HuH-7 (cell line): ENCODE measurements around the gene KRT1.

Experiments used
- DNase-seq: peaks from one replicate; pipeline ENCODE4 v3.0.0; 2011; ENCODE audit warnings: low spot score

KRT1 gene

DNA sequence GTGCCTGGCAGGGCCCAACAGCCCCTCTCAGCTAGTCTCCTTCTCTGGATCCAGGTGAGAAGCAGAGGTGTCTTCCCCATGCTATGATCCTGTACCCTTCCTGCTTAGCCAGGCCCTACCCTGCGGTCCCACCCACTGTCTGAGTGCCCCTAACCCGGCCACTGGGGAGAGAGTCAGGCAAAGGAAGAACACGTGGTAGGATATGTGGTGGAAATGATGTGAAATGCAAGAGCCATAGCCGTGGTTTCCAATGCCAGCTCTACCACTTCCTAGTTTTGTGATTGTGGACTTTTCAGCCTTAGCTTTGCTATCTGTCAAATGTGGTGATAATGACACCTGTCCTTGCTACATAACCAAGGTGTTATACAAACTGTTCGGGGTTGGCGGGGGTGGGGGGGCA is 44.0 kb downstream of the KRT1 start:
- no peak for DNase-seq

DNA sequence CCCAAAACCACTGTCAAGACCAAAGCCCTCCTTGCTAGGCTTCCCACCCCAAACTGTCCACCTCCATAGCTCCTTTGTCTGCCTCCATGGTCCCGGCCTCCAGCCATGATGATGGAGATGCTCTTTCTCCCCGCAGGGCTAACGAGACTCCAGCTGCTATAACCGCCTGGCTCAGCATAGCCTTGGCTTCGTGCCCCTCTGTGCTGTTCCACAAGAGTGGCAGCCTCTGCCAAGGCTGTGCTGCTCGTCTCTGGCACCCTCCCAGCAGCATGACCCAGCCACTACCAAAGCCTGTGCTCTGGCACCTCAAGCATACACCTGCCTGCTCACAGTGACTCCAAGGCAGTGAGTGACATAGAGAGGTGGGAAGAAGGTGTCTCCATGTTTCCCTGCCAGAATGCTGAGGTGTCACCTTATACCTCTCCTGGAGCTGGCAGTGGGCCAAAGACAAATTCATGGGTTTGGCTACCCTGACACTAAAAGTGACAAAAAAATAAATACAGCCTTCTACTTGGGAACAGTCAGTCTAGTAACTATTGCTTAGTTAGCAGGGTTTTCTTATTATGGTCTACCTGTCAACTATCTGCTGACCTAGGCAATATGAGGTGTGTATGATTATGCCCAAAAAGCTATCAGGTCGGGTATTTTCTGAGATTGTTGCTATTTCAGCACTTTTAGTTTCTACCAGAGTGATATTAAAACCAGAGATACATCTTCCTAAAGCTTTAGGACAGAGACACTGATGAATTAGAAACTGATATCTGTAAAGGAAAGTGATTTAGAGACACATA is 45.7 kb downstream of the KRT1 start:
- DNase-seq: no peak

DNA sequence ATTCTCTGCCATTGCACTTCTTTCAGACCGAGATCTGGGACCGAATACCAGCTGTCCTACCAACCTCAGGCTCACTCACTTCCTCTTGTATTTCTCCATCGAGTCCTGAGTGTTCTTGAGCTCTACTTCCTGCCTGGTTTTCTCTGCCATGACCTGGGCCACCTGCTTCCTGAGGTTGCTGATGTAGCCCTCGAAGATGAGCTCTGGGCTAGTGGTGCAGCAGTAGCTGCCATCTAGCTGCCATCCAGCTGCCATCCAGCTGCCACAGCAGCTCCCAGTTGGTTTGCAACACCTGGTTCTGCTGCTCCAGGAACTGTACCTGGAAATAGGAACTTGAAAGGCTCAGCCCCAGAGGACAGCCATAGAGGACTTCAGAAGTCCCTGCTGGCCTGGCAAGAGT is 46.8 kb downstream of the KRT1 start:
- DNase-seq: no peak

DNA sequence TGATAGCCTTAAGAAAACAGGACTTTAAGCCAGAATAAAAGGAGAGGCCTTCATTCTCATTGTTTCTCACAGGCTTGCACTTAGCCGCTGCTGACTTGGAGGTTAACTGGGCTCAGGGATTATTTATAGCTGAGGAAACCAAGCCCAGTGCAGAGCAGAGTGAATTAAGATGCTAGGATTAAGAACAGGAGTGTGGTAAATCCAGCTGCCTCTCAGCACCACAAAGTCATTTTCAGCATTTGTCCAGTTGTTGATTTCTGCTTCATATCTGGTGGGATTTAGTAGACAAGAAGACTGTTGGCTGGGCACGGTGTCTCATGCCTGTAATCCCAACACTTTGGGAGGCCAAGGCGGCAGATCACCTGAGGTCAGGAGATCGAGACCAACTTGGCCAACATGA is 47.6 kb downstream of the KRT1 start:
- no peak for DNase-seq

DNA sequence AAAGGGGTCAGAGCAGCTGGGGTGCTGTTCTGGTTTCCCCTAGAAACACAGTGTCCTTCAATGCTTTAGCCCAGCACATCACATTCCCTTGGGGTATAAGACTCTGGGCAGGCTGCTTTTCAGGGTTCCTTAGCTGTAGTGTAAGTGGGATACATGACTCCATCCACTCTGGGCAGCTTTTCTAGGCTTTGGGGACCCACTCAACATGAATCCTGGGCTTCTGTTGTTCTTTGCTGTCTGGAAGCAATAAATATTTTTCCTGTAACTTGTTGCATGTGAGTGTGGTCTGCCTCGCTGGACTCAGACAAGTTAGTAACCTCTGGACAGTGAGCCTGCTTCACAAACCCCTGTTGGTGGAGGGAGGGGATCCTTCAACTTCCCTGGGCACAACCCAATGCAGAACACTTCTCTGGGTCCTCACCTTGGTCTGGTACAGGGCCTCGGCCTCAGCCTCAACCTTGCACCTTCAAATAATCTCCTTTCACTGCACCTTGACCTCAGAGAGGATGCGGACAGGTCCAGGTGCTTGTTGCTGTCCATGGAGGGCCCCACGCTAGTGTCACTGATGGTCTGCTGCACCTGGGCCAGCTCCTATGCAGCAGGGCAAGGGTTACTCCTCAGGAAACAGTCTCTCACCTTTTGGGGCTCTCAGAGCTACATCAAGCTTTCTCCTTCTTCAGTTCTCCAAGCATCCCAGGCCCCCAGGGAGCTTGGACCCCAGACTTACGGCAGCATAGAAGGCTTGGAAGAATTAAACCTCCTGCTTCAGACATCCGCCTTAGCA is 48.3 kb downstream of the KRT1 start:
- no peak for DNase-seq

DNA sequence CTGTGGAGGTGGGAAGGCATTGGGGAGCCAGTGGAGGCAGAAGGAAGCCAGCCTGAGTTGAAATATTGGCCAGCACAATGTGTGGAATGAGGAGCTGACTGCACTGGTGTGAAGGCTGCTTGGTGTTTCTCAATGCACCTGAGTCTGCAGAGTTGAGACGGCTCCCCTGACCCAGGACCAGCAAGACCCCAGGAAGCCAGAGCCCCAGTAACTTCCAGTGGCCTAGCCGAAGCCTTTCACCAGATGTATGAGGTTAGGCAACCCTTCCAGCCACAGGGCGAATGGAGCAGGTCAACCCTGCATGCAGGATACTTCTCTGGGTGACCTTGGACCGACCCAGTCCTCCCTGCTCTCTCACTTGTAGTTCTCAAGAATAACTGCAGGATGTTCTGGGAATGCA is 48.9 kb downstream of the KRT1 start:
- no peak for DNase-seq

DNA sequence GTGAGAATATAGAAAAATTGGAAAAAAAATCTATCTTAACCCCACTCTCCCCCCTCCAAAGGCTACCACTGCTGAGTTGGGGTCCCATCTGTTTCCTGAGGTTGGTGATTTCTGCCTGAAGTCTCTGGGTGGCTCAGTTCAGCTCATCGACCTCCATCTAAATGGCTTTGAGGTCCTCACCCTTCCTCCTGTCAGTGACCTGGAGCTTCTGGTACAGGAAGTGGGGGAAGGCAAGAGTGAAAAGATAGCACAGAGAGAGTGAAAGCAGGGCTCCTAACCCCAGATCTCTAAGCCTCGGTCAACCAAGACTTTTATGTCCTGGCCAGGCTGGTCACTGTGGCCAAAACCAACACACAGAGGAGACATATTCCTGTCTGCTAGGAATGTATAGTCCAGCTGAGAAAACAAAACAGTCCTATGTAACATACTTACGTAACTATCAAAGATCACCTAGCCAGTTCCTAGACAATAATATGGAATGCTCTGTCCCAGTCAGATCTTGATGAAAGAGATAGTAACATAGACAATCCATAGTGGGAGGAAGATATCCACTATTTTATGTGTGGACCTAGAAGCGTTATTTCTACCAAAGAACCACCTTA is 49.5 kb downstream of the KRT1 start:
- no peak for DNase-seq

DNA sequence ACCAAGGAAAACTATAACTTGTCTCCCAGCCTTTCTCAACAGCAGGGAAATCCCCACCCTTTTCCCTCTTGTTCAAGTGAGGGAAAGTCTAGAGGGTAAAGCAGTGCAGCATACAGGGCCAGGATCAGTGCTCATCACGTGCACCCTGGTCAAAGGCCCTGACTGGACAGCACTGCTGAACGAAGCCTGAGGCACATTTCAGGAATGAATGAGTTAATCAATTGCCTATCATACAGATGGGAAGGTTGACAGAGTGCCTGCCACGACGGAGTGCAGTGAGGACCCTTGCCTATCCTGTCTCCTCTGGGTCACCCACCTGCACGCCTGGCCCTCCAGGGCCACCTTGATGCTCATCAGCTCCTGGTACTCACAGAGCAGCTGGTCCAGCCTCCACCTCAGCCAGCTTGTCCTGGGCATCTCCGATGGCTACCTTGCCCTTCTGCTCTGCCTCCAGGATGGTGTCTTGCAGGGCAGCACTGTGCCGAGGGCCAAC is 50.2 kb downstream of the KRT1 start:
- no peak for DNase-seq

DNA sequence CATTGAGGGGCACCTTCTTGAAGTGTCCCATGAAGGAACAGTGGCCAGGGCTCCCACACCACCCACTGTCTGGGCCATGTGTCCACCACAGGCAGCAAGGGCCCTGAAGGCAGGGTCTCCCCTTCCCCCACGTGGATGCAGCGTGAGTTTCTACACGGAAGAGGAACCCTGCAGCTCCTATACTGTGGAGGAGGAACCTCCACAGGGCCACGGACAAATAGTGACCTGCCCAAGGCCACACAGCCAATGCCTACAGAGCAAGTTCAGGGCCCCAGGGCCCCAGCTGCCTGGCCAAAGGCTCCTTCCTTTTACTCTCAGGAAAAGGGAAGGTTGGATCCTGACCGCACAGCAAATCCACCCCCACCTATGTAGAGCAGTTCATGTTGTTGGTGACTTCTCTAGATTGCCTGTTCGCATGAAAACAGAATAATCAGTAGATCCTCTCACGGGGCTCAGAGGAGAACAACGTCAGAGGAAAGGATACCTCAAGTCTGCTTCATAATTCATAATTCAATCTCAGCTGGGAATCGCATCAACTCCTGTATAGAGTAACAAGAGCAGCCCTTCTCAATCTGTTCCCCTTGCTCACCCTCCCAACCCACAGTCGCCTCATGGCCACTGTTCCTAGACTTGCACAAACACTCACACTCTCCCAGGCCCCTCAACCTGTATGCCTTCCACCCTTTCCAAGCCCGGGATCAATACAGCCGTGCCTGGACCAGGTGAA is 50.8 kb downstream of the KRT1 start:
- no peak for DNase-seq

DNA sequence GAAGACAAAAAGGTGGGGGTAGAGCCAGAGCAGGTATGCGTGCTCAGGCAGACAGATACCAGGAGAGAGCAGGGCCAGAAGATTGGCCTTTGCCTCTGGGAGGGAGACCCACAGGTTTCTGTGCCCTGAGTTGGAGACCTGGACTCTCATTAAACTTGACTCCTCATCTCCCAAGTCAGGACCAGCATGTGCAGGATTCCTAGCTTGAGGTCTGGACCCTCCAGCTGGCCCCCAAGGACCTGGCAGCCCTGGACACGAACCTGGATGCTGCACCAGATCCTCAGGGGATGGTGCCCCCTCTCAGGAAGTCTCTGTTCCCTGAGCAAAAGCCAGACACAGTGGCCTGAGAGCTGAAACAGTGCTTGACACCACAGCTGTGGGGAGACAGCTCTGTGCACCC is 51.4 kb downstream of the KRT1 start:
- DNase-seq: no peak

DNA sequence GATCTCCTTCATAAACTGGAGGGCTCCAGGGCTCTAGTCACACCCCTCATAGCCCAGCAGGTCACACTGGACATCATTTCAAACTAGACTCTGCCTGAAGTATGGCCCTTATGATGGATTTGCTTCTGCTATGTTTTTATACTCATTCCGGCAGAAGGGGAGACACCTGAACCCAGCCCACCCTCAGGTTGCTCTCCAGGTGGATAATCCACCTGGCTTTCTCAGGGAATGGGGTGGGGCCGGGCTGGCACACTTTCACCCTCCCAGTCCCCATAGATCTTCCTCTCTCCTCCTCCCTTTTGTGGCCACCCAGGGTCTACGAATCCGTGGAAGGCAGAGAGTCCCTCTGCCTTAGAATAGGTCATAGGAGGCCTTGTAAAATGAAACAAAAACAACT is 52.1 kb downstream of the KRT1 start:
- DNase-seq: no peak

DNA sequence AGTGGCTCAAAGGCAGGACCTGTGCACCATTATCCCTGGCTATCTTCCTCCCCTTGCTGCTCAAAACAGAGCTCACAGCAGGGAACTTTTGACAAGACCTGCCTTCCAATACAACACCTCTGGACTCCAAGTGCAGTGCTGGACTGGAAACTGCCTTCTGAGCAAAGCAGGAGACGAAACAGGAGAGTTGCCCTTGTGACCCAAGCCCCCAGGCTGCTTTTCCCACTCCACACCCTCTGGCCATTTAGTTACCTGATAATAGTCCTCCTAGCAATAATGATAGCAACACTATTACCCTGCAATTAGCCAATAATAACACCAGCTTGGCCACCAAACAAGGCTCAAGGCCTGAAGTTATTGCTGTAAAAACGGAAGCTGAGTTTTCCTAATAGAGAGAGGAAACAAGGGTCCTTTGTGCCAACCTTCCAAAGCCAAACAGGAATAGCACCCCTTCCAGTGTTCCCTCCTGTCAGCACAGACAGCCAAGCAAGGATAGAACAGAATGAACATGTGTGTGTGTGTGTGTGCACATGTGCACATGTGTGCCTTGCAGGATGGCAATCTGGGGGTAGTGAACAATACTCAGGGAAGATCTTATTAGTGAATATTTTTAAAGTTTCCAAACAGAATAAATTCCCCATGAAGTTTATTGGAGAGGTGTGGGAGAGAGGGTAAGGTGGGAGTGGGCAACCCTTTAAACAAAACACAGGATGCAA is 52.7 kb downstream of the KRT1 start:
- DNase-seq: no peak
